Activated gamma-delta T cell treated with Interleukin-2 at 50 U/mL for 16 hours (primary cell): ENCODE data around the gene TNFRSF12A.
A peak's percentile ranks its signal among the peaks of the same experiment; 100 is the strongest.
"Not testable (repeated sequence)": the region's sequence is repeated elsewhere in the genome, so short reads cannot be mapped to it uniquely, and the experiment has no call there.

ENCODE experiments used
- DNase-seq: peaks from one replicate; pipeline ENCODE4 v3.0.0-alpha.2; 2020

TNFRSF12A gene

GRCh38 chr16:3051494-3051893, 31.3 kb downstream of the TNFRSF12A start:
- DNase-seq: no peak

- not testable (repeated sequence) for DNase-seq
These were observed 32.6 kb downstream of the TNFRSF12A start for GRCh38 chr16:3052571-3053329.

GRCh38 chr16:3053330-3053710, 33.2 kb downstream of the TNFRSF12A start:
- not testable (repeated sequence) for DNase-seq

GRCh38 chr16:3054965-3055733, 35.0 kb downstream of the TNFRSF12A start:
- no peak for DNase-seq

- not testable (repeated sequence) for DNase-seq
These were observed 35.6 kb downstream of the TNFRSF12A start for GRCh38 chr16:3055734-3056115.

- DNase-seq: no peak
These were observed 36.4 kb downstream of the TNFRSF12A start for GRCh38 chr16:3056336-3057180.

- DNase-seq: no peak
These were observed 37.3 kb downstream of the TNFRSF12A start for GRCh38 chr16:3057181-3058138.

- peak; percentile 61 for DNase-seq
These were observed 38.2 kb downstream of the TNFRSF12A start for GRCh38 chr16:3058139-3059030.

GRCh38 chr16:3059041-3059722, 39.0 kb downstream of the TNFRSF12A start:
- peak; percentile 86 for DNase-seq

GRCh38 chr16:3059723-3060242, 39.6 kb downstream of the TNFRSF12A start:
- no peak for DNase-seq

- no peak for DNase-seq
These were observed 40.4 kb downstream of the TNFRSF12A start for GRCh38 chr16:3060339-3061127.

- no peak for DNase-seq
These were observed 42.4 kb downstream of the TNFRSF12A start for GRCh38 chr16:3062553-3062952.

- DNase-seq: no peak
These were observed 43.6 kb downstream of the TNFRSF12A start for GRCh38 chr16:3063625-3064386.

- peak; percentile 73 for DNase-seq
These were observed 45.0 kb downstream of the TNFRSF12A start, which contains the start of gene IL32 for GRCh38 chr16:3065069-3065741. TSS of gene IL32 (plus strand) at chr16:3065640. CDS start at chr16:3065812, 172 bp downstream.

- peak; percentile 31 for DNase-seq
These were observed 45.7 kb downstream of the TNFRSF12A start for GRCh38 chr16:3065742-3066439.

GRCh38 chr16:3066440-3066748, 46.2 kb downstream of the TNFRSF12A start:
- DNase-seq: peak; percentile 3

GRCh38 chr16:3068487-3068886, 48.3 kb downstream of the TNFRSF12A start:
- DNase-seq: peak; percentile 42
